HepG2 (cell line): ENCODE data around the gene DPP6.

ENCODE experiments used
- FOXP1 ChIP-seq, 2 experiments: fragments of 450-650 bp in 1 of 2; IDR thresholded peaks; 2 replicates each; pipeline ENCODE4 v1.6.1; 2017 to 2018; ENCODE audit warnings: antibody characterized with exemption in 1 of 2
- HMG20A ChIP-seq: IDR thresholded peaks from 2 replicates; pipeline ENCODE4 v1.6.1; 2016; ENCODE audit warnings: borderline replicate concordance
- NCOR1 ChIP-seq: fragments of 200-600 bp; sonication (generic); IDR thresholded peaks from 2 replicates; pipeline ENCODE4 v1.7.0; 2017; ENCODE audit warnings: antibody characterized with exemption, low read length, borderline replicate concordance
- NONO ChIP-seq, 2 experiments: fragments of 450-650 bp in 1 of 2; sonication (generic) in 1 of 2; formaldehyde crosslinking in 1 of 2; IDR thresholded peaks in 1 of 2; conservative IDR thresholded peaks in 1 of 2; 2 replicates each; pipeline versions ENCODE4 v1.6.1 to v1.8.0; 2017 to 2022; ENCODE audit warnings: mild to moderate bottlenecking in 1 of 2, missing genetic modification reagents in 1 of 2, moderate library complexity in 1 of 2
- POLR2AphosphoS5 ChIP-seq: IDR thresholded peaks from 2 replicates; pipeline ENCODE4 v1.6.1; 2012; ENCODE audit warnings: low read depth, low read length
- SMC3 ChIP-seq: IDR thresholded peaks from 2 replicates; pipeline ENCODE4 v1.6.1; 2011; ENCODE audit warnings: low read length, improper control_type of control experiment
- TAF1 ChIP-seq: sonication (generic); formaldehyde crosslinking; IDR thresholded peaks from 2 replicates; pipeline ENCODE4 v1.4.0; 2020; ENCODE audit warnings: missing genetic modification reagents
- TCF7L2 ChIP-seq: IDR thresholded peaks from 2 replicates; pipeline ENCODE4 v1.6.1; 2011; ENCODE audit warnings: mild to moderate bottlenecking, low read depth, low read length, moderate library complexity
- ZBTB8A ChIP-seq: sonication (generic); formaldehyde crosslinking; IDR thresholded peaks from 2 replicates; pipeline ENCODE4 v1.4.0; 2020; ENCODE audit warnings: mild to moderate bottlenecking, low read depth, missing genetic modification reagents, borderline replicate concordance
- ZNF383 ChIP-seq: sonication (generic); formaldehyde crosslinking; IDR thresholded peaks from 2 replicates; pipeline ENCODE4 v1.4.0; 2020; ENCODE audit warnings: missing genetic modification reagents, mild to moderate bottlenecking, borderline replicate concordance
- ZNF660 ChIP-seq: sonication (generic); formaldehyde crosslinking; IDR thresholded peaks from 2 replicates; pipeline ENCODE4 v1.5.1; 2020; ENCODE audit warnings: mild to moderate bottlenecking, low read depth, missing genetic modification reagents, borderline replicate concordance
- TF ChIP-seq, protein P1 (sequence below): sonication (generic); formaldehyde crosslinking; IDR thresholded peaks from 2 replicates; pipeline ENCODE4 v1.5.0; 2020; ENCODE audit warnings: mild to moderate bottlenecking, missing genetic modification reagents, moderate library complexity
- TF ChIP-seq, protein P2 (sequence below): sonication (generic); formaldehyde crosslinking; conservative IDR thresholded peaks from 2 replicates; pipeline ENCODE4 v1.8.0; 2022; ENCODE audit warnings: low read depth, missing genetic modification reagents

DNA sequence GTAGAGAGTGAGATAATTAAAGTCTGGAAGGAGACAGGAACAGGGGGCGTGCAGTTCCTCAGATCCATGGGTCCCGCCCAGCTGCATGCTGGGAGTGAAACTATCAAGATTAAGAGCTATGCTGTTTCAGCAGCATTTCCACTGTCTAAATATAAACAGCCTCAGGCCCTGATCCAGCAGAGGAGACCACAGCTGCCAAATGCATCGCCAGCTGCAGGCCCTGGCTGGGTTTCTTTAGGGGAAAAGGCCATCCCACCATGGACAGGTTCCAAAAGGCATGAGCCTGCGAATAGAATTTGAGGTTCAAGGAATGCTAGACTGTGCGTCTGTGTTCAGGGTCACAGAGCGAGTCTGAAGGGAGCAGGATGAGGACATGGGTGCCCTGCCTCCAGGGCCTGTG is 539.3 kb downstream of the DPP6 start:
- TF ChIP-seq ZNF383 (CRISPR knock-in tag), result no peak
- no peak for TF ChIP-seq SMC3
- no peak for TF ChIP-seq ZBTB8A (CRISPR knock-in tag)
- no peak for TF ChIP-seq TCF7L2
- TF ChIP-seq POLR2AphosphoS5, result no peak
- no peak for TF ChIP-seq ZNF660
- TF ChIP-seq, protein P1, sequence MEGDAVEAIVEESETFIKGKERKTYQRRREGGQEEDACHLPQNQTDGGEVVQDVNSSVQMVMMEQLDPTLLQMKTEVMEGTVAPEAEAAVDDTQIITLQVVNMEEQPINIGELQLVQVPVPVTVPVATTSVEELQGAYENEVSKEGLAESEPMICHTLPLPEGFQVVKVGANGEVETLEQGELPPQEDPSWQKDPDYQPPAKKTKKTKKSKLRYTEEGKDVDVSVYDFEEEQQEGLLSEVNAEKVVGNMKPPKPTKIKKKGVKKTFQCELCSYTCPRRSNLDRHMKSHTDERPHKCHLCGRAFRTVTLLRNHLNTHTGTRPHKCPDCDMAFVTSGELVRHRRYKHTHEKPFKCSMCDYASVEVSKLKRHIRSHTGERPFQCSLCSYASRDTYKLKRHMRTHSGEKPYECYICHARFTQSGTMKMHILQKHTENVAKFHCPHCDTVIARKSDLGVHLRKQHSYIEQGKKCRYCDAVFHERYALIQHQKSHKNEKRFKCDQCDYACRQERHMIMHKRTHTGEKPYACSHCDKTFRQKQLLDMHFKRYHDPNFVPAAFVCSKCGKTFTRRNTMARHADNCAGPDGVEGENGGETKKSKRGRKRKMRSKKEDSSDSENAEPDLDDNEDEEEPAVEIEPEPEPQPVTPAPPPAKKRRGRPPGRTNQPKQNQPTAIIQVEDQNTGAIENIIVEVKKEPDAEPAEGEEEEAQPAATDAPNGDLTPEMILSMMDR, result no peak
- no peak for TF ChIP-seq NONO (IDR thresholded peaks at IDR 0.05)
- no peak for TF ChIP-seq NONO (CRISPR knock-in tag; conservative IDR thresholded peaks at IDR 0.05)
- TF ChIP-seq HMG20A (CRISPR knock-in tag), result no peak
- TF ChIP-seq FOXP1 (IDR thresholded peaks at IDR 0.05), result no peak
- TF ChIP-seq FOXP1 (CRISPR knock-in tag; IDR thresholded peaks at IDR 0.05), result no peak
- TF ChIP-seq, protein P2, sequence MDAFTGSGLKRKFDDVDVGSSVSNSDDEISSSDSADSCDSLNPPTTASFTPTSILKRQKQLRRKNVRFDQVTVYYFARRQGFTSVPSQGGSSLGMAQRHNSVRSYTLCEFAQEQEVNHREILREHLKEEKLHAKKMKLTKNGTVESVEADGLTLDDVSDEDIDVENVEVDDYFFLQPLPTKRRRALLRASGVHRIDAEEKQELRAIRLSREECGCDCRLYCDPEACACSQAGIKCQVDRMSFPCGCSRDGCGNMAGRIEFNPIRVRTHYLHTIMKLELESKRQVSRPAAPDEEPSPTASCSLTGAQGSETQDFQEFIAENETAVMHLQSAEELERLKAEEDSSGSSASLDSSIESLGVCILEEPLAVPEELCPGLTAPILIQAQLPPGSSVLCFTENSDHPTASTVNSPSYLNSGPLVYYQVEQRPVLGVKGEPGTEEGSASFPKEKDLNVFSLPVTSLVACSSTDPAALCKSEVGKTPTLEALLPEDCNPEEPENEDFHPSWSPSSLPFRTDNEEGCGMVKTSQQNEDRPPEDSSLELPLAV, result no peak
- no peak for TF ChIP-seq TAF1 (CRISPR knock-in tag)
- no peak for TF ChIP-seq NCOR1
